HG03103 (cell line): Measurements from ENCODE around the gene TNRC6A.

Source experiments
- ATAC-seq: cut with Tn5 transposase; IDR thresholded peaks from one replicate; pipeline ENCODE4 v1.9.1; 2021; ENCODE audit warnings: low read depth; ENCODE audit not compliant: unreplicated experiment

The TNRC6A gene

DNA sequence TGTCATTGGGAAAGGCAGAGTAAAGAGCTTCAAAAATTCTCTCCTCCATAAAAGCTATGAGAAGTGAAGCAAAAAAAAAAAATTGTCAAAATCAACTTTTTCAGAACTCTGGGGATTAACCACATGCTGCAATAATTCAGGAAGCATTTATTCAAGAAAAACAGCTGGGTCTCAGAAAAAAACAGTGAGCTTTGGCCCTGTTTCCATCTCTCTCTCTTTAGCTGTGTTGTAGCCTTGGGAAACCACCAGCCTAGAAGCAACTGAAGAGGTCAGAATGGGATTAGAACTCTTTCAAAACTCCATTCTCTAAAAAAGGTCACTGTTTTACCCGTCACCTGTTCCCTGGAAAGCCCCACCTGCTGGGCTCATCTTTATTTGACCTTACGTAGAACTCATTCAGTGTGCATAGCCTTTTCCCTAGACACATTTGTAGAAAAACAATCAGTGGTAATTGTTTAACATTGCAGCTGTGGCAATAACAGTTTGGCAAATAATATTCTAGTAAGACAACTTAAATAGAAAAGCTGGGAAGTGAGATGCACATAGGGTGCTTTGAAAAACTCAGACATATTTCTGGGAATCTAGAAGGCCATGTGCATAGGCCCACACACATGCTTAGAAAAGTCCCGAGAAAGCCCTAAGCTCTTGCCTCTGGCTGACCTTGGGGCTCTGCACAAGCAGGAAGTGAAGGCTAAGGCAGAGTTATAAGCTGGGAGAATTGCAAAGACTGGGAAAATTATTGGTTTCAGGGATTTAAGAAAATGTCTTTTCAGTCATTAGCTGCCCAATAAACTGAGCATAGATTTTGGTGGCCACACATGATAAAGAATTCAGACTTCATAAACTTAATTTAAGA lies 134.4 kb downstream of the TNRC6A start:
- ATAC-seq = no peak

GRCh38 chr16:24869033-24869432 lies 139.6 kb downstream of the TNRC6A start:
- no peak for ATAC-seq

GRCh38 chr16:24871891-24872290 lies 142.4 kb downstream of the TNRC6A start:
- no peak for ATAC-seq

GRCh38 chr16:24873028-24873427 lies 143.6 kb downstream of the TNRC6A start:
- no peak for ATAC-seq

DNA sequence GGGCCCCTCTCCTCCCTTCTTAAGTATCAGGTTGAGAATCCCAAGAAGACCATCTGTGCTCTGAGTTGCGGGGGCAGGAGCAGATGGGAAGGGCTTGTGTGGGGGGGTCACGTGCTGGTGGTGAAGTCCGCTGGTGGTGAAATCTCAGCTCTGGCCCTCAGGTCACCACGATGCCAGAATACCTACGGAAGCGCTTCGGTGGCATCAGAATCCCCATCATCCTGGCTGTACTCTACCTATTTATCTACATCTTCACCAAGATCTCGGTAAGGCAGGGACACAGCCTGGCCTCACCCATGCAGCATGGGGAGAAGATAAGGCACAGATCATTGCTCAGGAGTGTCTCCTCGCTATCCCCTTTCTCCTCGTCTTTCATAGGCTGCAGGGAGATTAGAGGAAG lies 146.0 kb downstream of the TNRC6A start:
- no peak for ATAC-seq
